PFSK-1 (cell line): ENCODE measurements around the gene CATSPER3.

ENCODE experiments used
- REST ChIP-seq, 2 experiments: IDR thresholded peaks; 2 replicates each; pipeline versions ENCODE4 v1.6.1 to v1.8.0; 2011 to 2012; ENCODE audit warnings: low read depth in 2 of 2, low read length in 2 of 2, control low read depth in 1 of 2, inconsistent platforms in 1 of 2, mild to moderate bottlenecking in 1 of 2, moderate library complexity in 1 of 2; ENCODE audit not compliant: insufficient read depth in 1 of 2
- TAF1 ChIP-seq: IDR thresholded peaks from 2 replicates; pipeline ENCODE4 v1.6.1; 2012; ENCODE audit warnings: low read length, control low read depth, borderline replicate concordance; ENCODE audit not compliant: insufficient read depth

- no peak for TF ChIP-seq TAF1
- no peak for TF ChIP-seq REST (IDR thresholded peaks at IDR 0.05; ENCODE audit: insufficient read depth in 1 of 2, low read depth in 2 of 2, low read length in 2 of 2)
Measured at GRCh38 chr5:134935711-134936602, 31.8 kb upstream of the CATSPER3 start.
